Gastroesophageal sphincter (tissue), 4 donors: Measurements from ENCODE around the gene UBIAD1. TPM values are rescaled to one million over a fixed set of nuclear protein-coding genes. Genes with fewer than 3 reads are reported as not detected.
A peak's percentile ranks its signal among the peaks of the same experiment; 100 is the strongest.
"Not testable (repeated sequence)": the region's sequence is repeated elsewhere in the genome, so short reads cannot be mapped to it uniquely, and the experiment has no call there.

ENCODE experiments used
- ATAC-seq: fragments of 150-250 bp; one replicate; pipeline ENCODE4 v1.9.1; 2016; ENCODE audit warnings: mild to moderate bottlenecking, moderate library complexity
- H3K27ac ChIP-seq, 4 donors: fragments of 200-600 bp; sonication (generic) in 3 of 4; 1 replicate in 3 of 4; 2 replicates in 1 of 4; pipeline ENCODE4 v1.5.1; 2016 to 2019
- H3K27me3 ChIP-seq: fragments of 200-600 bp; sonication (generic); one replicate; pipeline ENCODE4 v1.5.1; 2019
- H3K36me3 ChIP-seq, 2 donors: fragments of 200-600 bp; sonication (generic); one replicate each; pipeline ENCODE4 v1.5.1; 2019; ENCODE audit warnings: control low read depth in 1 of 2
- H3K4me1 ChIP-seq, 3 donors: fragments of 200-600 bp; sonication (generic); 1 replicate in 2 of 3; 2 replicates in 1 of 3; pipeline ENCODE4 v1.5.1; 2016 to 2019; ENCODE audit warnings: control low read depth in 2 of 3
- H3K4me3 ChIP-seq, 2 donors: fragments of 200-600 bp; sonication (generic); one replicate each; pipeline ENCODE4 v1.5.1; 2019; ENCODE audit warnings: mild to moderate bottlenecking in 1 of 2, moderate library complexity in 1 of 2
- H3K9me3 ChIP-seq, 3 donors: fragments of 200-600 bp; sonication (generic); one replicate each; pipeline ENCODE4 v1.5.1; 2017 to 2019; ENCODE audit warnings: control low read depth in 2 of 3
- CTCF ChIP-seq, 4 experiments: fragments of 200-600 bp in 2 of 4; fragments of 450-650 bp in 2 of 4; sonication (generic) in 1 of 4; IDR thresholded peaks; one replicate each; pipeline ENCODE4 v1.5.1; 2017 to 2019; ENCODE audit warnings: antibody characterized with exemption in 4 of 4, mild to moderate bottlenecking in 2 of 4, moderate library complexity in 2 of 4
- EP300 ChIP-seq: sonication (generic); formaldehyde crosslinking; IDR thresholded peaks from one replicate; pipeline ENCODE4 v1.6.1; 2017; ENCODE audit warnings: antibody characterized with exemption, mild to moderate bottlenecking
- POLR2A ChIP-seq, 2 donors: fragments of 450-650 bp; IDR thresholded peaks; one replicate each; pipeline ENCODE4 v1.6.1; 2017; ENCODE audit warnings: antibody characterized with exemption in 2 of 2, mild to moderate bottlenecking in 2 of 2, moderate library complexity in 1 of 2
- POLR2AphosphoS5 ChIP-seq: sonication (generic); formaldehyde crosslinking; IDR thresholded peaks from one replicate; pipeline ENCODE4 v1.6.1; 2017; ENCODE audit warnings: antibody characterized with exemption
- WGBS, 2 donors: methylation state at CpG; one replicate each; pipeline ENCODE4 v1.1.5; 2018; ENCODE audit warnings: low coverage in 1 of 2; 5-methylcytosine and 5-hydroxymethylcytosine counted together
- total RNA-seq, 4 donors: library from RNA; depleted of rRNA; stranded (reverse); fragments of >200 nt; gene quantifications; one replicate each; pipeline ENCODE4 v1.1.0, GENCODE V29; 2016

Gene UBIAD1
- total RNA-seq, 4 donors from 2014 or later, result 11.7 to 16.3 (median 14.0) TPM

GRCh38 chr1:11266268-11267074, 6.5 kb upstream of the UBIAD1 start:
- no peak overlapping the region for H3K4me3 ChIP-seq
- ATAC-seq, result no peak
- H3K36me3 ChIP-seq, result no peaks in the 10 kb centered on the region
- no peaks in the 10 kb centered on the region for H3K27me3 ChIP-seq
- 76 to 79% methylated on average over 10 of the region's 12 CpGs for WGBS, 2 donors
- no peak overlapping the region for H3K27ac ChIP-seq
- no peaks in the 10 kb centered on the region for H3K9me3 ChIP-seq
- H3K4me1 ChIP-seq, result peaks cover 0 to 9% (median 7%) of the 10 kb centered on the region in 3 donors
- TF ChIP-seq POLR2AphosphoS5 (no peak), EP300 (no peak), CTCF (IDR thresholded peaks at IDR 0.05) (no peak), POLR2A (IDR thresholded peaks at IDR 0.05) (no peak)

GRCh38 chr1:11267350-11268337, 5.4 kb upstream of the UBIAD1 start:
- not testable (repeated sequence) for H3K9me3 ChIP-seq, H3K4me3 ChIP-seq, H3K27ac ChIP-seq, ATAC-seq, H3K36me3 ChIP-seq, H3K27me3 ChIP-seq
- peaks cover 0 to 11% (median 8%) of the 10 kb centered on the region in 3 donors for H3K4me1 ChIP-seq
- WGBS, 2 donors, result 71 to 73% methylated on average over 8 to 12 of the region's 19 CpGs

GRCh38 chr1:11272544-11272831, 510 bp upstream of the UBIAD1 start:
- TF ChIP-seq POLR2AphosphoS5 (no peak), POLR2A (IDR thresholded peaks at IDR 0.05) (no peak), CTCF (IDR thresholded peaks at IDR 0.05) (no peak), EP300 (no peak)
- Histone ChIP-seq H3K9me3 (no peaks in the 10 kb centered on the region), H3K4me3 (peak overlapping the region; percentile 13 to 80), H3K27me3 (no peaks in the 10 kb centered on the region), H3K4me1 (peaks cover 0 to 43% (median 28%) of the 10 kb centered on the region in 3 donors), H3K36me3 (peaks cover 0 to 14% of the 10 kb centered on the region in 2 donors), H3K27ac (peak overlapping the region in 3 of 4 donors; percentile 79 to 95 (median 94))
- WGBS, 2 donors, result 13 to 15% methylated on average over 7 to 9 of the region's 9 CpGs
- ATAC-seq, result no peak

GRCh38 chr1:11273595-11274234, 717 bp downstream of the UBIAD1 start:
- Histone ChIP-seq H3K4me3 (peak overlapping the region; percentile 80), H3K27ac (peak overlapping the region; percentile 83 to 95 (median 93)), H3K9me3 (no peaks in the 10 kb centered on the region), H3K36me3 (peaks cover 0 to 27% of the 10 kb centered on the region in 2 donors), H3K4me1 (peaks cover 0 to 43% (median 28%) of the 10 kb centered on the region in 3 donors), H3K27me3 (no peaks in the 10 kb centered on the region)
- peak; percentile 16 for ATAC-seq
- no peak for TF ChIP-seq EP300
- WGBS, 2 donors, result 10% methylated on average over 10 of the region's 22 CpGs; no CpG with 5 or more reads in 1 of the 2 donors

GRCh38 chr1:11279152-11279551, 6.2 kb downstream of the UBIAD1 start:
- TF ChIP-seq POLR2A (IDR thresholded peaks at IDR 0.05) (no peak), CTCF (IDR thresholded peaks at IDR 0.05) (no peak), EP300 (no peak), POLR2AphosphoS5 (no peak)
- Histone ChIP-seq H3K27me3 (no peaks in the 10 kb centered on the region), H3K9me3 (no peaks in the 10 kb centered on the region), H3K4me1 (peaks cover 9 to 62% (median 27%) of the 10 kb centered on the region in 3 donors), H3K4me3 (no peak overlapping the region), H3K27ac (no peak overlapping the region), H3K36me3 (peaks cover 0 to 46% of the 10 kb centered on the region in 2 donors)
- no peak for ATAC-seq
- 92 to 98% methylated on average over 4 to 5 of the region's 5 CpGs for WGBS, 2 donors
